ENCODE data around the gene B4GALT4.

B4GALT4 gene

DNA sequence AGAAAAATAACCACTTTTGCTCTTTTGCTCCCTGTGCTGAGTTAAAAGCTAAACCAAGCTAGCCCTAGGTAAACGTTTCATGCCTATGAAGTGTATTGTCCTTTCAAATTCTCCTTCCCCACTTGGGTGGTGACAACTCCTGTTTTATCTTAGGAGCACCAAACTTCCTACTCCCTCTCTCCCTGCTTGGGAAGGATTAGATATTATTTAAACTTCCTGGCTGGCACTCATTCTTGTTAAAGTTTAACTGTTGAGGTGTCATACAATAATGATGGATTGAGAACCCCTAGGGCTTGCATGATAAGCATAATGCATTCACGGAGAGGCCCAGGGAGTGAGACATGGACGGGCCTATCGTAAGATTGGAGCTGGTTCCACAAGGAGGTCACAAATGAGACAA lies 29.5 kb downstream of the B4GALT4 start:
- in situ Hi-C loops (cut with HindIII; ENCODE audit: low pct_ligation_motif_present, low pct_unique_long_range_greater_than_20kb, low sequenced_read_pairs), result no loop called here

DNA sequence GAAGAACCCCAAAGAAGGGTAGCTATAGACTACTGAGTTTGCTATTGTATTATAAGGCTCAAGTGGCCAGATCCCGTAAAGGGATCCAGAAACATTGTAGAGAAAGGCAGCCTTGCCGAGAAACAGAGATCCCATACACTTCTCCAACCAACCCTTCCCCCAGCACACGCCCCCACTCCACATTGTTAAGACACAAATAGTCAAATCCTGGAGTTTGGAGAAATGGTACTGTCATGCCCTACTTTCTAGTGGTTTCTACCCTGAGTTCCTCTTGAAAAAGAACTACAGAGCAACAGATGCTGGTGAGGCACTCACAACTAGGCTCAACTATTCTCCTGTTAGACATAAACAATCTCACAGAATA lies 33.2 kb downstream of the B4GALT4 start:
- no peak for DNase-seq
- in situ Hi-C loops (cut with HindIII; ENCODE audit: low pct_ligation_motif_present, low pct_unique_long_range_greater_than_20kb, low sequenced_read_pairs), result no loop called here

More for the DNA sequence above, 29.5 kb downstream of the B4GALT4 start:
- DNase-seq, result peak; percentile 62

DNA sequence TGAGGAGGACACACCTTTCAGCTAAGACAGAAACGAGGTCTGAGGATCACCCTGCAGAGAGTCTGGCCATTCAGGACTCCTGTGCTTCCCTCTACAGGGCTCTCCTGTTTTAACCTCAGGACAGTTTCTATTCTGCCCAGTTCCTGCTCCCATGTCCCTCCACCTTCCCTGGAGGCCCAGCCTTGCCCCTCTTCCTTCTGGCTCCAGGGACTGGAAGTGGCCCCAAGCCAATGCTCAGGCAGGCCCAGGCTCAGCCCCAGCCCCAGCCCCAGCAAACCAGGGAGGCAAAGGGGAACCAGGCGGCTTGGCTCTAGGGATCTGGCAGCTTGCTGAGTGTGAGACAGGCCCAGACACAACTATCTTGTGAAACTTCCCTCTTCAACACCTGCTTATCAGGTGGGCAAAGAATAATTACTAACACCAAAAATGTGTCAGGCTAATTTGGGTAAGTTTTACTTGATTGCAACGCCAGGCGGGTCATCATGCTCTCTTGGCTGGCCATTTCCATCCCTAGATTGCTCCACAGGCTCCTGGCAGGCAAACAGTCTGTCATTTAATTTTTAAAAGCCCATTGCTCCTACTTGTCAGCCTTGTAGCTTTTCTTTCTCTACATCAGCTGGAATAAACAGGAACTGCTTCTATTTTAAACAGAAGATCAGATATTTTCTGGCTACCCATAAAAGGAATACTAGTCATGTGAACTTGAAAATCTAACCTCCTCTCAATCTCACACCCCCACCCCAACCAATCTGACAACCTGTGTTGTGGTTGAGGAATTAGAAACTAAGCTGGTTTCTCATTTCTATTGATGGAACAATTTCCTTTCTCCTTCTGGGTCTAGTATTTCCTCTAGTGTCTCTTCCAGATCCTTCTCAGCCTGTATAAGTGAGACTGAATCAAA lies 33.8 kb downstream of the B4GALT4 start:
- in situ Hi-C loops (cut with HindIII; ENCODE audit: low pct_ligation_motif_present, low pct_unique_long_range_greater_than_20kb, low sequenced_read_pairs), result no loop called here
- no peak for DNase-seq

DNA sequence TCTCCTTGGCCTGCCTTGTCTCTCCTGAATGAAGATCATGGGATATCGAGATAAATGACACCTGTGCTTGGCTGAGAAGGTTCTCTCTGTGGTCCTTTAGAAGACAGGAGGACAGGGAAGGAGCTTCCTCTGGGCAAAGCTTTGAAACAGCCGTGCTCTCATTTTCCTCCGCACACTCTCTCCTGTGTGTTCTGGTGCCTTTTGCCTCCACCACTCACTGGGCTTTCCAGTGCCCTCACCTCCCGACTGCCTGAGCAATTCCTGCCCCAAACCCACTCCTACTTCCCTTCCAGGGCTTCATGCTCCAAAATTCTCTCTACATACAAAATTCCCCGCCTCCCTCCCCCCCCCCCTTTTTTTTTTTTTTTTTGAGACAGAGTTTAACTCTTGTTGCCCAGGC lies 35.0 kb downstream of the B4GALT4 start:
- in situ Hi-C loops (cut with HindIII; ENCODE audit: low pct_ligation_motif_present, low pct_unique_long_range_greater_than_20kb, low sequenced_read_pairs), result no loop called here
- no peak for DNase-seq

DNA sequence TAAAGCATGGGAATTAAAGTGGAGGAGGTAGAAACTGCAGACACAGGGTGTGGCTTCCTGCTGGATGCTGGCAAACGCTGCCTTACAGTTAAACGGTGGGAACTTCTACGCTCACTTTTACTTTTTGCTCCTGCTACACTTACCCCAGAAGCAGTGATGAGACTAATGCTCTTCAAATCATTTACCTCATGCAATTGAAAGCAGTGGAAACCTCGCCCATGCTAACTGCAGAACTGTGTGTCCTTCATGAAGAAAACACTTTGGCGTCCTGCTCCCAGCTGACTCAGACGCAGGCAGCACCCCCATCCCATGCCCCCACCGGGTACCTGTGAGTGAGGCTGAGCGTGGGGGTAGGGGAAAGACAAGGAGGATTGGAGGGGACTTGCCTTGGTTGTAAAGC lies 35.5 kb downstream of the B4GALT4 start:
- no peak for DNase-seq
- in situ Hi-C loops (cut with HindIII; ENCODE audit: low pct_ligation_motif_present, low pct_unique_long_range_greater_than_20kb, low sequenced_read_pairs), result no loop called here

DNA sequence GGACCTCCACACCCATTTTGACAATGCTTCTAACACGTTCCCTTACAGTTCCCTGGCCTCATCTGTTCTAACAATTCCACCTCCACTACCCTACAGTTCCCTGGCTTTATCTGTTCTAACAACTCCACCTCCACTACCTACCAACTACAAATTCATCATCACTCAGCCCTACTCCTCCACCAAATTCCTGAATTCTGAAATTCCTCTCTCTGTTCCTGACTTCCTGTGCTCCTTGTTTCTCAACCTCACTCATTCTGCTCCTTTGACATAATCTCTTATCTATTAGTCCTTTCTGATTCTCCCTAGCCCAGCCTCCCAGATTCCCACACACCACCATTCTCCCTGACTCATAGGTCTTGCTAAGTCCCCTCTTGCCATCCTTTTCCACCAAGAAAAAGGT lies 44.8 kb downstream of the B4GALT4 start:
- in situ Hi-C loops (cut with HindIII; ENCODE audit: low pct_ligation_motif_present, low pct_unique_long_range_greater_than_20kb, low sequenced_read_pairs), result no loop called here
- no peak for DNase-seq

DNA sequence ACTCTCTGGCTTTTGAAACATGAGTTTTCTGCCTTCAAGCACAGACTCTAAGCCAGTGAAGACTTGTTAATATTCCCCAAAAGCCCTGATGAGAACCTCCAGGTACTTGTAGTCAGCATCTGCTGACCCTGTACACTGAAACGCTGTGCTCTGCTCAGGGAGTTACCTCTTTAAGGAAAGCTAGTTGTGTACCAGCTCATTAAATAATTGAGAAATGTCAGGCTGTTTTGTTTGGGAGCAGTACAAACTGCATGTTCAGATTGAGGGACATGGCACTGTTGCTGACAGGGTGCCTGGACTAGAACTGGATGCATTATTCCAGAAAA lies 45.6 kb downstream of the B4GALT4 start:
- DNase-seq, result no peak
- in situ Hi-C loops (cut with HindIII; ENCODE audit: low pct_ligation_motif_present, low pct_unique_long_range_greater_than_20kb, low sequenced_read_pairs), result no loop called here

DNA sequence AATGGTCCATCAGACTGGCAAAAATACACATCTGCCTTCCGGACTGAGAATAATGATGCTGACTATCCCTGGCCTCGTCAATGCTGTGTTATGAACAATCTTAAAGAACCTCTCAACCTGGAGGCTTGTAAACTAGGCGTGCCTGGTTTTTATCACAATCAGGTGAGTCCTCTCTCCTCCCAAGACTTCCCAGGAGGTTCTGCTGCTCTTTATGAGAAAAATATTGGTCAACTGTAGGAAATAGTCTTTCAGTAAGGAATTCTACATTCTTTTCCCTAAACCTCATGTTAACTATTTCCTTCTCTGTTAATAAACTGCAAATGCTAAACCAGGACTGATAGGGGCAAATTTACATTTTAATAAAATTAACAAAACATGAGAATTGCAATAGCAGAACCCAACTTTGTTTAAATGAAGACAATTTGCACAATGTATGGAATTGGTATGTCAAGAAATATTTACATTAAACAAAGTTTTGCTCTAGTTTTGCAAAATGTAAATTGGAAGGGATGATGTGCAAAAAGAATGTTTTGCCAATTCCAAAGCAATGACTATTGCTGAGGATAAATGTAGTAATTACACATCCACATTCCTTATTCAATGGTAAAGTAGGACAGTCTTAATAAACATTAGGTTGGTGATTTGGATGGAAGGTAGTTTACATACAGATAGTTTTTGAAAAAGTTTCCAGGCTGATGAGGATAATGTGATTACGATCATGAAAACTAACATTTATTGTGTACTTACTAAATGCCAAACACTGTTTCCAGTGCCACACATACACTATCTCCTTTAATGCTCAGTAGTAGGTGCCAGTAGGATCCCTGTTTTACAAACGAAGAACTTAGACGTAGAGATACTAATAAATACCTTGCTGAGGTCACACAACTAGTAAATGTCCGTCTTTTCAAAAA lies 46.2 kb downstream of the B4GALT4 start:
- no peak for DNase-seq
- in situ Hi-C loops (cut with HindIII; ENCODE audit: low pct_ligation_motif_present, low pct_unique_long_range_greater_than_20kb, low sequenced_read_pairs), result no loop called here

DNA sequence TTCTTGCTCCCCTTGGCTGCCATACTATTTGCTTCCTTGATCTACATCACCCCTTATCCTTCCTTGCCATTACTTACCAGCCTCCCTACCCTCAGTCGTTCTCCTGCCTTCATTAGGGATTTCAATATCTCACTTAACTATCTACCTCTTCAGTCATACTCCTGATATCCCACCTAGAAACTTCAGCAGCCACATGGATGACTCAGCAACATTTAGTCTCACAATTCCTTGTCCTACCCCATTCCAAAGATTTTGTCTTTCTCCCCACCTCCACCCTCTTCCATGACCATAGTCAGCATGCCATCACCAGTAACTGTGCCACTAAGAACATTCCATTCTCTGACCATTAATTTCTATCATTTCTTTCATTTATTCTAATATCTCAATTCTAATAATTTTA lies 48.9 kb downstream of the B4GALT4 start:
- DNase-seq, result no peak
- in situ Hi-C loops (cut with HindIII; ENCODE audit: low pct_ligation_motif_present, low pct_unique_long_range_greater_than_20kb, low sequenced_read_pairs), result no loop called here

DNA sequence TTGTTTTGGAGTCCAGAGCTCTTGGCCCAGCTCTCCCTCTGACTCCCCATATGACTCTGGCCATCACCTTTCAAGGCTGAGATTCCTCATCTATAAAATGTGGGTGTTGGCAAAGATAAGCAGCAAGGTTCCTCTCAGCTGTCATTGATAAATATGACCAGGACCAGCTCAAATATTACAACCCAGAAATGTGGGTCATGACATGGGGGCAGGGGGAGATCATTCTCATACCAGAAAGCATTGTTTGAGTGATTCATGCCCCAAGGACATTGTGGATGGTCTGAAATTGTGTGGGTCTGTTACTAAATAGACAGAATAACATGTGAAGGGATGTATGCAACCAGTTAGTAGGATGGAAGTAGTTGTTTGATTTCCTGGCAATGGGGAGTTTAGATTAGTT lies 53.4 kb downstream of the B4GALT4 start:
- in situ Hi-C loops (cut with HindIII; ENCODE audit: low pct_ligation_motif_present, low pct_unique_long_range_greater_than_20kb, low sequenced_read_pairs), result no loop called here
- no peak for DNase-seq

DNA sequence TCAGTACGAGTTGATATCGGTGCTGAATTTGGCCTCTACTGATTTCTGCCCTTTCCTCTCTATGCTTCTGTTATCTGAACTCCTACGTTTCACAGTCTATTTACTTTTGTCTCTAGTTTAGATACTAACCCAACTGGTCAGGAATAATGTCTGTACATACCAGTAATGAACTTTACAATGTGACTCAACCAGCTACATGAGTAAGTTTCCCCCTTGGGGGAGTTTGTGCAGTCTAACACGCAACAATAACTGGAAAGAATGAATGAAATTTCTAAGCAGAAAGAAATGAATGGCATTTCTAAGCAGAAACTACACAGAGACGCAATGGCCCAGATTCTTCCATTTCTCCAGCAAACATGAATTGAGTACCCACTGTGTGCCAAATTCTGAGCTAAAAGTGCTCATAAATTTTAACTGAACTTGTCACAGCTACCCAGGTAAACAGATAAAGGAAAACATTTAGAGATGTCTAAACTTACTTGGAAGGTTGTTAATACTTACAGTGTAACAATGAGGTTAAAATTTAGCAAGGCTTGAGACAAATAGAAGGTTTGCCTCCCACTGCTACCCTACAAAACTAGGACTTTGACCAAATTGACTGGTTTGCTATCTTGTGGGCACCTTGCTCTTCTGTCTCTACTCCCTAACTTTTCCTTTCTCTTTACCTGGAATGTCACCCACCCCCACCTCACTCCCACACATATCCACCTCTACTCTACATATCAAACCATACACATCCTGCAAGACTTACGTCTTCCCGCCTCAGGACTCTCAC lies 55.7 kb downstream of the B4GALT4 start:
- in situ Hi-C loops (cut with HindIII; ENCODE audit: low pct_ligation_motif_present, low pct_unique_long_range_greater_than_20kb, low sequenced_read_pairs), result no loop called here

DNA sequence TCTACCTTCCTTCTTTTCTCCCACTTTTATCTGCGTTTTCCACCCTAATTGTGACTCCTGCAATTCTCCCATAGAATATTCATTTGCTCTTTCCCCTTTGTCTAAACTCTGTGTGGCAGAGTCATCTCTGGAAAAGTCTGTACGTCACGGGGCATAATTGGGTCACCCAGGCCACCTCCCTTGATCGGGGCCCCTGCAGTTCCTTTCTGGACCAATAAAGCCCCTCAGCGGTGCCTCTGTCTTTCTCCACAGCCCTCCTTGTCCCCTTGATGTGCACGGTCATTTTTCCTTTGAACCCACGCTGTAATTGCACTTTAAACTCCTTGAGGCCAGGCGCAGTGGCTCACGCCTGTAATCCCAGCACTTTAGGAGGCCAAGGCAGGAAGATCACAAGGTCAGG lies 56.6 kb downstream of the B4GALT4 start:
- in situ Hi-C loops (cut with HindIII; ENCODE audit: low pct_ligation_motif_present, low pct_unique_long_range_greater_than_20kb, low sequenced_read_pairs), result no loop called here
- DNase-seq, result no peak

More for the DNA sequence above, 55.7 kb downstream of the B4GALT4 start:
- DNase-seq, result peak; percentile 46

DNA sequence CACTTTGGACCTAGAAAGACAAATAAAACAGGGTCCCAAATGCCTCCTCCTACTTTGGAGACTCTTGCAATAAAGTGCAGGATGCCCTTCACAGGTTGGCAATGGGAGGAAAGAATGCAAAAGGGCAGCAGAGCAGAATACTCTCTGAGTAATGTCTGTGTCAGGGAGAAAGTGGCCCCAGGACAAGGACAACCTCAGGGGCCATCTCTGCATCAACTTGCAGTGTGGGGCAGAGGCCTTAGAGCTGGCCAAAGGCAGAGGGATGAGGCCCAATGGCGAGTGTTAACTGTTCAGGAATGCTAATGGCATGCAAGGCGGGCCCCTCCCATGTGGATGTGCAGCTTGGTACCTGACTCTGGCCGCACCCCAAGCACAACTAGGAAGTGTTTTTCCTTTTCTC lies 58.9 kb downstream of the B4GALT4 start:
- no peak for DNase-seq
- in situ Hi-C loops (cut with HindIII; ENCODE audit: low pct_ligation_motif_present, low pct_unique_long_range_greater_than_20kb, low sequenced_read_pairs), result no loop called here

DNA sequence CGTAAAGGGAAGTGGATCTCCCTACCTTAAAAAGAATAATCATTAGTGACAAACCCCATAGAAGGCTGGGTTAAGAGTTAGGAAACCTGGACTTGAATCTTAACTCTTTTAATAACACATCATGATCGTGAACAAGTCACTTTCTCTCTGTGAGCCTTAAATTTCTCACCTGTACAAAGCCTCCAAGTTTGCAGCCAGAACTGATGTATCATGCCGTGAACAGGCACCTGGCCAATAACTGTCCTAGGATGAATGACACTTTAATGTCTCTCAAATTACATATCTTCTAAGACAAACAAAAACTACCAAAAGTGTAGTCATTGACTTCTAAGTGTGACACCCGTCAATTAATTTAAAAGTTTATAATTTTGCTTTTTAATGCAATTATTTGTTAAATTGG lies 63.4 kb downstream of the B4GALT4 start:
- no peak for DNase-seq
- in situ Hi-C loops (cut with HindIII; ENCODE audit: low pct_ligation_motif_present, low pct_unique_long_range_greater_than_20kb, low sequenced_read_pairs), result no loop called here

DNA sequence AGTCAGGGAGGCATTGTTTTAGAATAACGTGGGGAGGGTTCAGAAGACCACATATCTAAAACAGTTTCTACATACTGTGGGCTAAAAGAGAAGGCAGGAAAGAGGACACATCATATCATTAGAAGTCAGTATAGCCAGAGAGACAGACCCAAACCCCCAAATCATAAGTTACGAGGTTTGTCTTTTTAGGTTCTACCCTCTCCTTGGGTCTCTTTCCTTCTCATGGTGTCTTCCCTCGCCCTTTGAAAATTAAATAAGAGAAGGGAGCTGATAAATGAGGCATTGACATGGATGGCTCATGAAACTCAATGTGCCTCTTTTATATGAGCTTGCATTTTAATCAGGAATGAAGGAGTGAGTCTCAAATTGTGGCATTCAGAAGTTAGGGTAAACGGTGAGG lies 63.9 kb downstream of the B4GALT4 start:
- no peak for DNase-seq
- in situ Hi-C loops (cut with HindIII; ENCODE audit: low pct_ligation_motif_present, low pct_unique_long_range_greater_than_20kb, low sequenced_read_pairs), result no loop called here

DNA sequence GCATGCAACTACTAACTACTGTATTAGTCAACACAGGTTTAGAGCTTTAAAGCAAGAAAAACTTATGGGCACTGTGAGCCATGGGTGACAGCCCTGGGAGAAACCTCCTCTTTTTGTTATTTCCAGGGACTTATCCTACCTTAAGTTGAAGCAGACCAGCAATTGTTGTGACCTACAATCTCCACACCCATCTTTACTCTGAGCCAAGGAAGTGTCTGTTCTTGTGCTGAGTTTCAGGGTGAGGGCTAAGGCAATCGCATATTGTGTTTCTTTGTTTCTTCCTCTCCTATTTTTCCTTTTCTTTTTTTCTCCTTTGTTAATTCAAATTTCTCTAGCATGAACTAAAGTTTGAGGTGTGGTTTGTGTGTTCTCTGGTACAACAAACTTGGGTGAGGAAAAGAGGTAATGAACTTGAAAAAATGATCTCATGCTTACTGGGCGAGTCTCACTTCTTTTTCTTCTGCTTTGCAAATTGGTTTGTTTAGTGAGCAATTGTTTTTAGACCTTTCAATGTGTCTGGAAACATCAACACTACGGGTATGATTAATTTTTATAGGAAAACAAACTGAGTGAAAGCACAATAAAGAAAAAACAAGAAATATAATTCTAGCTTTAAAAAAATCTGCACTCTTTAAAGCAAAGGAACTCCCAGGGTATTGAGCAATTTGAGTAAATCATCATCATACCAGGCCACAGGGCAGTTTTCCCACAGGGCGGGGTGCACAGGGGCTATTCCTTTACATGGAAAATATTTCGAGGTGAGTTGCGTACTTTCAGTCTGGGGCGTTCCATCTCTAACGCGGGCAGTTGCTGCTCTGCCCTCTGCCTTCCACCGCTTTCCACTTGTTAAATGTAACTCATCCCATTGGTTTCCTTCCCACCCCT lies 64.6 kb downstream of the B4GALT4 start:
- in situ Hi-C loops (cut with HindIII; ENCODE audit: low pct_ligation_motif_present, low pct_unique_long_range_greater_than_20kb, low sequenced_read_pairs), result no loop called here
- no peak for DNase-seq

DNA sequence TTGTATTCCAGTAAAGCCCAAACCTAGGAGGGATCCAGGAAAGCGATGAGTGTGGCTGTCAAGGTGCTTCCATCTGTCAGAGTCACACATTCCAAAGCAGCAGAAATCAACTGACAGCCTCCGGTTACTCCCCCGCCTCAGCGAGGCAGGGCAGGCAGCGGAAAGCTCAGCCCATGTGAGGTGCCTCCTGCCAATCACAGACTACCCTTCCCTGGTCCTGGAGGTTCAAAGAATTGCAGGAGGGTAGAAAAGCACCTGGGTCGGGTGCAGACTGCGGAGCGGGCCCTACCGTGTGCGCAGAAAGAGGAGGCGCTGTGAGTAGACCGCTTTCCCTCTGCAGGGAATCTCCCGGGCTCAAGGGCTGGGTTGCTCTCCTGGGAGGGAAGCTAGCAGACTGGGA lies 67.4 kb downstream of the B4GALT4 start, which contains the start of gene UPK1B:
UPK1B (plus strand) TSS at position 274 of the 400 bp plus-strand sequence. CDS start 13,144 bp downstream, outside the sequence.
- in situ Hi-C loops (cut with HindIII; ENCODE audit: low pct_ligation_motif_present, low pct_unique_long_range_greater_than_20kb, low sequenced_read_pairs), result no loop called here

DNA sequence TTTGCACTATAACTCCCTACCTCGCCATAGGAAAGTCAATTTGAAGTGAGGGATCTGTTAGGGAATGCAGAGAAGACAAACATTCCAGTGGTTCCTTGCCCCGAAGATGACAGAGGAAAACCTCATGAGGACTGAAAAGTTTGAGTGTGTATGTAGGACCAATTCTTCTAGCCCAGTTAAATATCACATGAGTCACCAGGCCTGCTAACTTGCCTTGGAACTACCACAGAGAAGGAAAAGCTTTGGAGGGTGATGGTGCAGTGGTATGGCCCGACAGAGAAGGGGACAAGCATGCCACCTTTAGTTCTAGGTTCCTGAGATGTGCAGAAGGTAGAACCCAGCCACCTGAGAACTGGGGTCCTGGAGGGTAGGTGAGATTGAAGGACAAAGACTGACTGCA lies 69.9 kb downstream of the B4GALT4 start:
- in situ Hi-C loops (cut with HindIII; ENCODE audit: low pct_ligation_motif_present, low pct_unique_long_range_greater_than_20kb, low sequenced_read_pairs), result no loop called here
- no peak for DNase-seq

More for the DNA sequence above, 67.4 kb downstream of the B4GALT4 start, which contains the start of gene UPK1B:
- no peak for DNase-seq
